T-helper 1 cell (primary cell): ENCODE data around the gene CXCL17.
"Not testable (repeated sequence)": the region's sequence is repeated elsewhere in the genome, so short reads cannot be mapped to it uniquely, and the experiment has no call there.

ENCODE experiments used
- DNase-seq, 5 donors: peaks; one replicate each; pipeline ENCODE4 v3.0.0-alpha.2; 2012 to 2020

CXCL17 gene

DNA sequence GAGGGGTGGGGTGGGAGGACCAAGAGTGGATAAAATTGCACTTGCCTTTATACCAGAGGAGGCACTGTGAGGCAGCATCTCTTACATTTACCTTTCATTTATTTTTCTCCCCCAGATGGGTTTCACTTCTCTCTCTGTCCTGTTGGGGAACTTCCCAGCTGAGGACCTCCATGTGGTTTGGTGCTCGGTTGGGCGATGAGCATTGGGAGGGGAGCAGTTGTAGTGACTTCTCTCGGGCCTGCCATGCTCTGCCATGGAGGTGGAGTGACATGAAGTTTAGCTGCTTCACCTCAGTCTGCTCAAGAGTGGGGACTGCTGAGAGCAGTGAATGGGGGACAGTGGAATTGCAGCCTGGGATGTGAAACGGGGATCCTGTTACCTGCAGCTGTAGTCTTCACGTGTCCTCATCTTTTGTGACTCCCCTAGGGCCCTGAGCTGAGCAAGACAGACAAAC lies 23.1 kb upstream of the CXCL17 start:
- no peak for DNase-seq

GRCh38 chr19:42461700-42462324 lies 19.1 kb upstream of the CXCL17 start:
- DNase-seq: no peak

GRCh38 chr19:42461231-42461630 lies 18.5 kb upstream of the CXCL17 start:
- DNase-seq: not testable (repeated sequence)

DNA sequence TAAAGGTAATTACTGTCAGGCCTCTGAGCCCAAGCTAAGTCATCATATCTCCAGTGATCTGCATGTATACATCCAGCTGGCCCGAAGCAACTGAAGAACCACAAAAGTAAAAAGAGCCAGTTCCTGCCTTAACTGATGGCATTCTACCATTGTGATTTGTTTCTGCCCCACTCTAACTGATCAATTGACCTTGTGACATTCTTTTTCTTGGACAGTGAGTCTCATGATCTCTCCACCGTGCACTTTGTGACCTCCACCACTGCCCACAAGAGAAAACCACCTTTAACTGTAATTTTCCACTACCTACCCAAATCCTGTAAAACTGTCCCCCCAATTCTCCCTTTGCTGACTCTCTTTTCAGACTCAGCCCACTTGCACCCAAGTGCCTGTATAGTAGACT lies 17.2 kb upstream of the CXCL17 start:
- no peak for DNase-seq

GRCh38 chr19:42455621-42456081 lies 12.9 kb upstream of the CXCL17 start:
- DNase-seq: no peak

DNA sequence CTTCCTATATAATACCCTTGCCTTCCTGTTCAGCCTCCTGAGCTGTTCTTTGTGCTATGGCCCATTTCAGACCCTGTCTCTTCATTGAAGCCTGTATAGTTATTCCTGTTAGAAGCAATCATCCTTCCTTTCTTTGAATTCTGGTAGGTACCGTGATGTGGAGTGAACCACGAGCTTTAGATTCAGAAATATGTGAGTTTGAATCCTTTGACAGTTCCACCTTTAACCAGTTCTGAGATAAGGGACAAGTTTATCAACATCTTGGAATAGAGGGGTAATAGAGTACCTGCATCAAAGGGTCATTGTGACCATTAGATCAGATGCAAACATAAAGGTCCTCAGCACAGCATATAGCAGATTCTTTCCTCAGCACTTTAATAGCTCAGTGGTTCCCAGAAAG lies 12.3 kb upstream of the CXCL17 start:
- DNase-seq: no peak

- DNase-seq: no peak
Observed at GRCh38 chr19:42452590-42452989, 9.8 kb upstream of the CXCL17 start.

- DNase-seq: peak; percentile 47 to 90 (median 74)
Observed at GRCh38 chr19:42450314-42450934, 7.7 kb upstream of the CXCL17 start.

GRCh38 chr19:42448306-42448705 lies 5.6 kb upstream of the CXCL17 start:
- not testable (repeated sequence) for DNase-seq

- no peak for DNase-seq
Observed at GRCh38 chr19:42445948-42446347, 3.2 kb upstream of the CXCL17 start.

DNA sequence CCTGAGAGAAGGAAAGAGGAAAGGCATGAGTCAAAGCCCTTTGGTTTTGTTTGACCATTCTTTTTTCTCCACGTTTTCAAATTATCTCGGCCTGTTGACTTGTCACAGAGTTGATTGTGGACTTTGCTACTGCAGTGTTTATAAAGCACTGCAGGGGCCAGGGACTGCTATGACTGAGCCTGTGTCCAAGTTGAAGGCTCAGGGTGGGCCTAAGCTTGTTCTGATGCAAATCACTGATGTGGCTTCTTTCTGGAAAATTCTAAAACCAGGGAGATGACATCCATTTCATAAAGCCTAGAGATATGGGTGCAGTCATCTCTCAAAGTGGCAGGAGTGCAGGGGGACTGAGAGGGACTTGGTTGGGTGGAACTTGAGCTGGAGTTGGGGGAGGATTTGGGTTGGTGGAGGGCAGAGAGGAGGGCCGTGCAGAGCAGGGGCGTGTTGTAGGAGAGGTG lies 1.2 kb upstream of the CXCL17 start:
- no peak for DNase-seq

DNA sequence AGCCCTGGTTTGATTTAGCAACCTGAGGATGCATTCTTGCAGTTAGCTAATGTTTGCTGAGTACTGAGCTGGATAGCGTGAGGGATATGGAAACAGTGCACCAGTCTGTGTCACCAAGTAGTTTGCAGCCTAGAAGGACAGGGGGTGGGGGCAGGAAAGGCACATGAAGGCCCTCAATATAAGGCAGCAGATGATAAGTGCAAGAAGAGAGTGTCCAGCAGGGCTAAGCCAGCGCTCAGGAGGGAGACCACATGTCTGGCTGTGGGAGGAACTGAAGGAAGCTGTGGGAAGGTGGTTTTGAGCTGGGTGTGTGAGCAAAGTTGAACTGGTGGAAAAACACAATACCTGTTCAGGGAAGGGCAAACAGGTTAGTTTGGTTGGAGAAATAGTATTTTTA lies 1.7 kb downstream of the CXCL17 start:
- DNase-seq: peak in 1 of 5 donors; percentile 14

- peak; percentile 58 to 76 (median 73) for DNase-seq
Observed at GRCh38 chr19:42440357-42441048, 2.2 kb downstream of the CXCL17 start.

DNA sequence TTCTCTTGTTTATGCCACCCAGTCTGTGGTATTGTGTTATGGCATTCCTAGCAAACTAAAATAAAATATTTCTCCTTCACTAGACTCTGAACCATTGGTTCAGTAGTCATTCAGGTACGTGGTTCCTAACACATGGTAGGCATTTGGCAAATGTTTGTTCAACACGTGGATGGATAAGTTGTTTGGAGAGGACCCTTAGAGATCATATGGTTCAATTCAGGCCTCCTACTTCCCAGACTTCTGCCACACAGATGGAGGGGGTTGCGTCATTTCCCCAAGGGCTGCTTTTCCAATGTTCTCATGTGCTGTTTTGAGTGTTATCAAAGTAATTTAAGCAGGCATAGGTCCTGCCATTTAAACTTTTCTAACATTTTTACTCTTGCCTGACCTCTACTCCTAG lies 6.7 kb downstream of the CXCL17 start:
- no peak for DNase-seq

DNA sequence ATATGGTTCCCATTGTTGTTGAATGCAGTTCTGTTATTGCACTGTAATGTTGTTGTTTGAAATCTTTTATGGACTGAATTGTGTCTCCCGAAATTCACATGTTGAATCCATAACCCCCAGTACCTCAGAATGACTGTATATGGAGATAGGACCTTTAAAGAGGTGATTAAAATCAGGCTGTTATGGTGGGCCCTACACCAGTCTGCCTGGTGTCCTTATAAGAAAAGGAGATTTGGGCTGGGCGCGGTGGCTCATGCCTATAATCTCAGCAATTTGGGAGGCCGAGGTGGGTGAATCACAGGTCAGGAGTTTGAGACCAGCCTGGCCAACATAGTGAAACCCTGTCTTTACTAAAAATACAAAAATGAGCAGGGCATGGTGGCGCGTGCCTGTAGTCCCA lies 7.4 kb downstream of the CXCL17 start:
- no peak for DNase-seq

GRCh38 chr19:42433503-42434260 lies 9.1 kb downstream of the CXCL17 start:
- DNase-seq: peak; percentile 31 to 60 (median 54)

GRCh38 chr19:42431486-42431885 lies 11.3 kb downstream of the CXCL17 start:
- no peak for DNase-seq

- DNase-seq: no peak
Observed at GRCh38 chr19:42428676-42429075, 14.1 kb downstream of the CXCL17 start.

- DNase-seq: no peak
Observed at GRCh38 chr19:42427313-42427712, 15.4 kb downstream of the CXCL17 start, which contains the start of gene LIPE. TSS of gene LIPE (minus strand) at chr19:42427388. CDS start at chr19:42427149, 239 bp downstream.

DNA sequence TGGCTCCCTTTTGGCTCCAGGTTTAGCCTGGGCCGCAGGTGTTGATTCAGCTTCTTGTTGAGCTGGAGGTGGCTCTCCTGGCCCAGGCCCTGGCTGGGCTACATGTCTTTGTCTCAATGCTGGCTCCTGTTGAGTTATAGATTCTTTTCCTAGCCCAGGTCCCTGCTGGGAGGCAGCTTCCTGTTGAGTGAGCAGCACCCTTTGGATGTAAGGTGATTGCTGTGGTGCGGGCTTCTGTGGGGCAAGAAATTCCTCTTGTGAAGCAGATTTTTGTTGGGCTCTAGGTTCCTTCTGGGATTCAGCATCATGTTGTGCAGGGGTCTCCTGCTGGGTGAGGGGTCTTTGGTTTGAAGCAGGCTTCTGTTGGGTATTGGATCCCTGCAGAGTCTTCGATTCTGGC lies 16.1 kb downstream of the CXCL17 start:
- DNase-seq: no peak

DNA sequence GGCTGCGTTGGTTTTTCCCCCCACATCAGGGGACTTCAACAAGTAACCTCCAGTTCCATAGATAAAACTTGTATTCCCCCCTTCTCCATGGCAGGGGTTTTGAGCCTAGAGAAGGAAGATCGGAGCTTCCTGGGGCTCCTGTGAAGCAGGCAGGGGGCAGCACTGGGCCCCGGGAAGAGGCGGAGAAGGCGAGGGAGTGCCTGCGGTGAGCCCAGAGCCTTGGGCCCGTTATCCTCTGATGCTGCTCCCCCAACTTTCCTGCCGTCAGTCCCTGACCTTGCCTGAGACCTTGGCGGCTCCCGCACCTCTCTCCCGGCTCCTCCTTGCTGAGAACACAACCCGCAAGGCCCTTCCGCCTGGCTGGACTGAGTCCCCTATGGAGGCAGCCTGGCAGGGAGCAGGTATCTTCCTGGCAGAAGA lies 18.0 kb downstream of the CXCL17 start:
- no peak for DNase-seq

GRCh38 chr19:42424345-42424707 lies 18.4 kb downstream of the CXCL17 start:
- no peak for DNase-seq
